ENCODE measurements around the gene ABCA7. TPM values are rescaled to one million over a fixed set of nuclear protein-coding genes. Genes with fewer than 3 reads are reported as not detected.

The ABCA7 gene
- total RNA-seq, 1 donor from 2014 or later: 110 TPM

DNA sequence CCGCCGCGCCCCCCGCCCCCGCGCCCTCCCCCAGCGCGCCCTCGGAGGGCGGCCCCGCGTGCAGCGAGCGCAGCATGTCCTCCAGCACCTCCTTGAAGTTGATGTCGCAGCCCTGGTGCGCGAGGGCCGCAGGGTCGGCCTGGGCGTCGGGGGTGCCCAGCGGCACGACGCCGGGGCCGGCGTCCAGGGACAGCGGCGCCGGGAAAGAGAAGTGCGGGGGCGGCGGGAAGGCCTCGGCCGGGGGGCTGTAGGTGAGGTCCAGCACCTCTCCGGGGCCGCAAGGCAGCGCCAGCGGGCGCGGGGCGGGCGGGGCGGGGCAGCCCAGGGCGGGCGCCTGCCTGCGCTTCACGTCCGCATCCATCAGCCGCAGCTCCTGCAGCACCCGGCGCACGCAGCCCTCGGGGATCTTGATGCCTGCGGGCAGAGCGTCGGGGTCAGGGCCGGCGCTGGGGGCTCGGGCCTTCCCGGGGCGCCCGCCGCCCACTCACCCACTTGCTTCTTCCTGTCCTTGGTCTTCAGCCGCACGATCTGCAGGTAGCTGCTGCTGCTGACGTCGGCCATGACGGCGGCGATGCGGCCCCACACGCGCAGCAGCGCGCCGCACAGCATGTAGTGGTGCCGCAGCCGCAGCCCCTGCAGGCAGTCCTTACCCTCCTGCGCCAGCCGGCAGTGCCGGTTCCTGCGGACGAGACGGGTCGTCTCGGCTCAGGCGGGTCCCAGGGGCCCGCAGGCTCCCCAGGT, 68.6 kb downstream of the ABCA7 start:
- DNase-seq: no peak
- no peak overlapping the region for H3K4me3 Mint-ChIP-seq (ENCODE audit: unreplicated experiment)
- H3K36me3 Mint-ChIP-seq (ENCODE audit: unreplicated experiment): no peaks in the 10 kb centered on the region
- no peak overlapping the region for H3K27ac Mint-ChIP-seq (ENCODE audit: unreplicated experiment)
- peaks cover 4% of the 10 kb centered on the region for H3K9me3 Mint-ChIP-seq (ENCODE audit: unreplicated experiment)
- H3K27me3 Mint-ChIP-seq (ENCODE audit: unreplicated experiment): peaks cover 1% of the 10 kb centered on the region
- H3K4me1 Mint-ChIP-seq (ENCODE audit: low read depth, unreplicated experiment): peaks cover 2% of the 10 kb centered on the region
- TF ChIP-seq, protein P1, sequence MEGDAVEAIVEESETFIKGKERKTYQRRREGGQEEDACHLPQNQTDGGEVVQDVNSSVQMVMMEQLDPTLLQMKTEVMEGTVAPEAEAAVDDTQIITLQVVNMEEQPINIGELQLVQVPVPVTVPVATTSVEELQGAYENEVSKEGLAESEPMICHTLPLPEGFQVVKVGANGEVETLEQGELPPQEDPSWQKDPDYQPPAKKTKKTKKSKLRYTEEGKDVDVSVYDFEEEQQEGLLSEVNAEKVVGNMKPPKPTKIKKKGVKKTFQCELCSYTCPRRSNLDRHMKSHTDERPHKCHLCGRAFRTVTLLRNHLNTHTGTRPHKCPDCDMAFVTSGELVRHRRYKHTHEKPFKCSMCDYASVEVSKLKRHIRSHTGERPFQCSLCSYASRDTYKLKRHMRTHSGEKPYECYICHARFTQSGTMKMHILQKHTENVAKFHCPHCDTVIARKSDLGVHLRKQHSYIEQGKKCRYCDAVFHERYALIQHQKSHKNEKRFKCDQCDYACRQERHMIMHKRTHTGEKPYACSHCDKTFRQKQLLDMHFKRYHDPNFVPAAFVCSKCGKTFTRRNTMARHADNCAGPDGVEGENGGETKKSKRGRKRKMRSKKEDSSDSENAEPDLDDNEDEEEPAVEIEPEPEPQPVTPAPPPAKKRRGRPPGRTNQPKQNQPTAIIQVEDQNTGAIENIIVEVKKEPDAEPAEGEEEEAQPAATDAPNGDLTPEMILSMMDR (IDR thresholded peaks at IDR 0.05; ENCODE audit: partially characterized antibody, unreplicated experiment): no peak

DNA sequence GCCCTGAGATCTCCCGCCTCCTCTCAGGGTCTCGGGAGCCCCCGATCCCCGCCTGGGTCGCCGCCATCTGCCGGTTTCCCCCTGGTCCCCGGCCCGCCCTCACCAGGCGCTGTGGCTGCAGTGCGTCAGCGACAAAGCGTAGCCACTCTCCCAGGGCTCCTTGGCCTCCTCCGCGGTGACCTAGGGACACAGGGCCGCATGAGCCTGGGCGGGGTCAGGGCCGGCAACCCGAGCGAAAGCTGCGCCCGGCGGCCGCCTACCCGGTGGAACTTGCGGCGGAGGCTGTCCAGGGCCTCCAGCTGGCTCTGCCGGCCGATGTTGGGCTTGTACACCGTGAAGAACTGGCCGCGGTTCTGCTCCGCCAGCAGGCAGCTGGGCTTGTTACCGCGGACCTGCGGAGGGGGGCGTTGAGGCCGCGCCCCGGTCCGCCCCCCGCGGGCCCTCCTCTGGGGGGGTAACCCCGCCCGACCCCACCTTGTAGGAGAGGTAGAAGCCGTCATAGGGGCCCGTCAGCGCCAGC, 69.2 kb downstream of the ABCA7 start:
- H3K4me3 Mint-ChIP-seq (ENCODE audit: unreplicated experiment): no peak overlapping the region

DNA sequence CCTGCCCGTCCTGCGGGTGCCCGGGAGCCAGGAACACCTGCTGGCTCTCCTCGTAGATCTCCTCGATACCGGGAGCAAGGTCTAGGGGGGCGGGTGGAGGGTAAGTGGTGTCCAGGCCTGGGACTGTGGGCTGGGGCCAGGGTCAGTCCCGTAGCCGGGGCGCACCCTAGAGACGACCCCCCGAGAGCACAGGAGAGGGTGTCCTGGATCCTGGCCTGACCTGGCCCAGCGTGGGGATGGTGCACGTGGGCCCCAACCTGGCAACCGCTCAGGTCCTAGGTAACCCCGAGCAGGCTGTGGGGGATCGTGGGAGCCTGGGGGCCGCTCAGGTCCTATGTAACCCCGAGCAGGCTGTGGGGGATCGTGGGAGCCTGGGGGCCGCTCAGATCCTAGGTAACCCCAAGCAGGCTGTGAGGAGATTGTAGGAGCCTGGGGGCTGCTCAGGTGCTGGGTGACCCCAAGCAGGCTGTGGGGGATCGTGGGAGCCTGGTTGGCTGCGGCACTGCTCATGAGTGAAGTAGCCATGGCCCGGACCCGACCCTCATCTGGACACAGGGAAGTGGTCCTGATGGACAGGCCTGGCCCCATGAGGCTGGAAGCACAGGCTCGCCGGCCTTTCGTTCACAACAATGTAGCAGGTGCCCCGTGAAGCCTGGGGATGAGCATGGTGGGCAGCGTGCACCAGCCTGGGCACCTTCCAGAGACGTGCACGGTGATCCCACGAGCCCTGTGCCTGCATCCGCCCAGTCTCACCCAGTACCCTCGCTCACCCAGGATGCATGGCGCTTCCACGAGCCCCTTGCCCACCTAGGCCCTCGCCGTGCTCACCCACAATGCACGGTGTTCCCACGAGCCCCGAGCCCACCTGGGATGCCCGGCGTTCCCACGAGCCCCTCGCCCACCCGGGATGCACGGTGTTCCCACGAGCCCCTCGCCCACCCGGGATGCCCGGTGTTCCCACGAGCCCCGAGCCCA, 70.1 kb downstream of the ABCA7 start:
- no peak overlapping the region for H3K27ac Mint-ChIP-seq (ENCODE audit: unreplicated experiment)
- H3K4me3 Mint-ChIP-seq (ENCODE audit: unreplicated experiment): no peak overlapping the region
- no peak for DNase-seq
- H3K36me3 Mint-ChIP-seq (ENCODE audit: unreplicated experiment): no peaks in the 10 kb centered on the region
- TF ChIP-seq, protein P1 (IDR thresholded peaks at IDR 0.05; ENCODE audit: partially characterized antibody, unreplicated experiment): no peak
- H3K4me1 Mint-ChIP-seq (ENCODE audit: low read depth, unreplicated experiment): peaks cover 2% of the 10 kb centered on the region
- H3K27me3 Mint-ChIP-seq (ENCODE audit: unreplicated experiment): peaks cover 1% of the 10 kb centered on the region
- peaks cover 4% of the 10 kb centered on the region for H3K9me3 Mint-ChIP-seq (ENCODE audit: unreplicated experiment)

More for the DNA sequence above, 69.2 kb downstream of the ABCA7 start:
- no peak for DNase-seq
- H3K36me3 Mint-ChIP-seq (ENCODE audit: unreplicated experiment): no peaks in the 10 kb centered on the region
- peaks cover 2% of the 10 kb centered on the region for H3K4me1 Mint-ChIP-seq (ENCODE audit: low read depth, unreplicated experiment)
- peaks cover 1% of the 10 kb centered on the region for H3K27me3 Mint-ChIP-seq (ENCODE audit: unreplicated experiment)
- no peak overlapping the region for H3K27ac Mint-ChIP-seq (ENCODE audit: unreplicated experiment)
- TF ChIP-seq, protein P1 (IDR thresholded peaks at IDR 0.05; ENCODE audit: partially characterized antibody, unreplicated experiment): no peak
- peaks cover 4% of the 10 kb centered on the region for H3K9me3 Mint-ChIP-seq (ENCODE audit: unreplicated experiment)

DNA sequence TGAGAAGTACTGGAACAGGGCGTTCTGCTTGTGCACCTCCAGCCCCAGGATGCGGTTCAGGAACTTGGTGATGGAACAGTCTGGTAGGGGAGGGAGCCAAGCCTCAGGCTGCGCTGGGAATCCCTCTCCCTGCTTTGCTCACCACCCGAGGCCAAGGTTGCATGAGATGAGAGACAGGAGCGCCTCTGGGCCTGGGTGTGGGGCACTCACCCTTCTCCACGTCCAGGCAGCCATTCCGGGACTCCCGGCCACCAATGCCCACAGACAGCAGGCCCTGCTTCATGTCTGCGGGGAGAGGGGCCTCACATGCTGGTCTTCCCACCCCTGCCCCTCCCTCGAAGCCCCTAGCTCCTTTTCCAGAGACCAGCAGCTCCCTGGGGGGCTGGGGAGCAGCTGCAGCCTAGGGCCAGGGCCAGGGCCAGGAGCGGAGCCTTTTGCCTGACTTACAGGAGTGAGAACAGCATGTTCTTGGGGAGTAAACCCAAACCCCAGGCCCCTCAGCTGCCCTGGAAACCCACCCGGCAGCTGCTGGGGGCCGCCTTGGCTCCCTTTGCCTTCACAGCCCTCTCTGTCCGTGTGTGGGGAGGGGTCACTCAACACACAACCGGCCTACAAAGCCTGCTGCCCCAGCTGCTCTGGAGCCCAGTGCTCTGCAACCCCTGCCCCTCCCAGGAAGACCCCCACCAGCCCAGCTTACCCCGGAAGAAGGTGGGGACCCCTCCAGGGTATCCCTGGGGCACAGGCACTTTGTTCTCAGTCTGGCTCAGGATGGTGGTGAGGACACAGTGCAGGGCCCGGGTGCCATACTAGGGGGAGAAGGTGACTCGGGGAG, 71.1 kb downstream of the ABCA7 start:
- Mint-ChIP-seq H3K9me3 (ENCODE audit: unreplicated experiment) (peaks cover 2% of the 10 kb centered on the region), H3K27me3 (ENCODE audit: unreplicated experiment) (peaks cover 1% of the 10 kb centered on the region), H3K4me3 (ENCODE audit: unreplicated experiment) (peak overlapping the region; percentile 30), H3K27ac (ENCODE audit: unreplicated experiment) (peak overlapping the region; percentile 59), H3K36me3 (ENCODE audit: unreplicated experiment) (no peaks in the 10 kb centered on the region), H3K4me1 (ENCODE audit: low read depth, unreplicated experiment) (peaks cover 2% of the 10 kb centered on the region)
- peak; percentile 72 for DNase-seq
- TF ChIP-seq, protein P1 (IDR thresholded peaks at IDR 0.05; ENCODE audit: partially characterized antibody, unreplicated experiment): no peak
